WTC11 (cell line): ENCODE measurements around the gene LYRM7.

Experiments
- CREM ChIP-seq: sonication (generic); formaldehyde crosslinking; IDR thresholded peaks from 2 replicates; pipeline ENCODE4 v1.8.1; 2022; ENCODE audit warnings: mild to moderate bottlenecking, missing genetic modification reagents, moderate library complexity
- ETV6 ChIP-seq: sonication (generic); formaldehyde crosslinking; IDR thresholded peaks from 2 replicates; pipeline ENCODE4 v1.8.1; 2022; ENCODE audit warnings: mild to moderate bottlenecking, missing genetic modification reagents
- NFYB ChIP-seq: sonication (generic); formaldehyde crosslinking; conservative IDR thresholded peaks from 2 replicates; pipeline ENCODE4 v1.8.0; 2022; ENCODE audit warnings: low read depth, missing genetic modification reagents
- TF ChIP-seq, protein P1 (sequence below): fragments of 200-600 bp; IDR thresholded peaks from 2 replicates; pipeline ENCODE4 v1.8.0; 2022; ENCODE audit warnings: antibody characterized with exemption
- TF ChIP-seq, protein P2 (sequence below): sonication (generic); formaldehyde crosslinking; IDR thresholded peaks from 2 replicates; pipeline ENCODE4 v1.8.0; 2022; ENCODE audit warnings: mild to moderate bottlenecking, missing genetic modification reagents
- TF ChIP-seq, protein P3 (sequence below): sonication (generic); formaldehyde crosslinking; IDR thresholded peaks from 2 replicates; pipeline ENCODE4 v1.8.1; 2022; ENCODE audit warnings: low read depth, missing genetic modification reagents, borderline replicate concordance
- TF ChIP-seq, protein P4 (sequence below): sonication (generic); formaldehyde crosslinking; IDR thresholded peaks from 2 replicates; pipeline ENCODE4 v1.8.1; 2023; ENCODE audit warnings: mild to moderate bottlenecking, missing genetic modification reagents, moderate library complexity

DNA sequence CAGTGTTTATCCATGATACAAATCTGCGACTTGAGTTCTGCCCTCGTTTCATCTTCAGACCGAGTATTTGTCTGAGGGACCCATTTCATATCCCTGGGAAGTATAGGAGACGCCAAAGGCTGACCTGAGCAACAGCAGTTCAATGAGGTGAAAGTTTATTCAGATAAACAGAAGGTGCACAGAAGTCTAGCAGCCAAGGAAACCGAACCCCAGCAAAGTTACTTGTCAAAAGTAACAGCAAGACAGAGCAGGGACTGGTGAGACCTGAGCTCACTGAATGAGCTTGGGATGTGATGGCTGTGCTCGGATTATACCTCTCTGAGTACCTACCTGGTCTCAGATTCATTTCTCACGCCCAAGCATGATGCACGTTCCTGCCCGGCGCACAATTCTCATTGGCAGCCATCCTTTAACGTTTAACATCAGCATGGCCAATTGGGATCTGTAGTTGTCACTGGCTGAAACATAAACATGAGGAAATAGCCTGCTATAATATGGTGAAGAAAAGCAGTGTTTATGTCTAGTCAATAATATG lies 599 bp downstream of the LYRM7 start:
- no peak for TF ChIP-seq CREM
- TF ChIP-seq, protein P1, sequence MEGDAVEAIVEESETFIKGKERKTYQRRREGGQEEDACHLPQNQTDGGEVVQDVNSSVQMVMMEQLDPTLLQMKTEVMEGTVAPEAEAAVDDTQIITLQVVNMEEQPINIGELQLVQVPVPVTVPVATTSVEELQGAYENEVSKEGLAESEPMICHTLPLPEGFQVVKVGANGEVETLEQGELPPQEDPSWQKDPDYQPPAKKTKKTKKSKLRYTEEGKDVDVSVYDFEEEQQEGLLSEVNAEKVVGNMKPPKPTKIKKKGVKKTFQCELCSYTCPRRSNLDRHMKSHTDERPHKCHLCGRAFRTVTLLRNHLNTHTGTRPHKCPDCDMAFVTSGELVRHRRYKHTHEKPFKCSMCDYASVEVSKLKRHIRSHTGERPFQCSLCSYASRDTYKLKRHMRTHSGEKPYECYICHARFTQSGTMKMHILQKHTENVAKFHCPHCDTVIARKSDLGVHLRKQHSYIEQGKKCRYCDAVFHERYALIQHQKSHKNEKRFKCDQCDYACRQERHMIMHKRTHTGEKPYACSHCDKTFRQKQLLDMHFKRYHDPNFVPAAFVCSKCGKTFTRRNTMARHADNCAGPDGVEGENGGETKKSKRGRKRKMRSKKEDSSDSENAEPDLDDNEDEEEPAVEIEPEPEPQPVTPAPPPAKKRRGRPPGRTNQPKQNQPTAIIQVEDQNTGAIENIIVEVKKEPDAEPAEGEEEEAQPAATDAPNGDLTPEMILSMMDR, result no peak
- TF ChIP-seq, protein P2, sequence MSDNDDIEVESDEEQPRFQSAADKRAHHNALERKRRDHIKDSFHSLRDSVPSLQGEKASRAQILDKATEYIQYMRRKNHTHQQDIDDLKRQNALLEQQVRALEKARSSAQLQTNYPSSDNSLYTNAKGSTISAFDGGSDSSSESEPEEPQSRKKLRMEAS (CRISPR knock-in tag), result no peak
- TF ChIP-seq ETV6 (CRISPR knock-in tag), result no peak
- TF ChIP-seq, protein P3, sequence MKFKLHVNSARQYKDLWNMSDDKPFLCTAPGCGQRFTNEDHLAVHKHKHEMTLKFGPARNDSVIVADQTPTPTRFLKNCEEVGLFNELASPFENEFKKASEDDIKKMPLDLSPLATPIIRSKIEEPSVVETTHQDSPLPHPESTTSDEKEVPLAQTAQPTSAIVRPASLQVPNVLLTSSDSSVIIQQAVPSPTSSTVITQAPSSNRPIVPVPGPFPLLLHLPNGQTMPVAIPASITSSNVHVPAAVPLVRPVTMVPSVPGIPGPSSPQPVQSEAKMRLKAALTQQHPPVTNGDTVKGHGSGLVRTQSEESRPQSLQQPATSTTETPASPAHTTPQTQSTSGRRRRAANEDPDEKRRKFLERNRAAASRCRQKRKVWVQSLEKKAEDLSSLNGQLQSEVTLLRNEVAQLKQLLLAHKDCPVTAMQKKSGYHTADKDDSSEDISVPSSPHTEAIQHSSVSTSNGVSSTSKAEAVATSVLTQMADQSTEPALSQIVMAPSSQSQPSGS (CRISPR knock-in tag), result no peak
- no peak for TF ChIP-seq NFYB (CRISPR knock-in tag)
- TF ChIP-seq, protein P4, sequence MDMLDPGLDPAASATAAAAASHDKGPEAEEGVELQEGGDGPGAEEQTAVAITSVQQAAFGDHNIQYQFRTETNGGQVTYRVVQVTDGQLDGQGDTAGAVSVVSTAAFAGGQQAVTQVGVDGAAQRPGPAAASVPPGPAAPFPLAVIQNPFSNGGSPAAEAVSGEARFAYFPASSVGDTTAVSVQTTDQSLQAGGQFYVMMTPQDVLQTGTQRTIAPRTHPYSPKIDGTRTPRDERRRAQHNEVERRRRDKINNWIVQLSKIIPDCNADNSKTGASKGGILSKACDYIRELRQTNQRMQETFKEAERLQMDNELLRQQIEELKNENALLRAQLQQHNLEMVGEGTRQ (CRISPR knock-in tag), result no peak
